K562 (cell line): ENCODE data around the gene PIM3. TPM values are rescaled to one million over a fixed set of nuclear protein-coding genes. Genes with fewer than 3 reads are reported as not detected.

Experiments
- BHLHE40 ChIP-seq: IDR thresholded peaks from 2 replicates; pipeline ENCODE4 v1.6.1; 2011; ENCODE audit warnings: low read length, improper control_type of control experiment
- CREBBP ChIP-seq: IDR thresholded peaks from one replicate; pipeline ENCODE4 v1.6.1; 2012; ENCODE audit warnings: low read depth, mild to moderate bottlenecking, control low read depth, inconsistent platforms, low read length
- FOXM1 ChIP-seq, 2 experiments: fragments of 450-650 bp in 1 of 2; sonication (generic) in 1 of 2; formaldehyde crosslinking in 1 of 2; IDR thresholded peaks; 2 replicates each; pipeline versions ENCODE4 v1.6.1 to v1.9.0; 2017 to 2022; ENCODE audit warnings: low read depth in 2 of 2, mild to moderate bottlenecking in 2 of 2, missing genetic modification reagents in 1 of 2, moderate library complexity in 1 of 2
- HNRNPH1 ChIP-seq: fragments of 200-400 bp; formaldehyde crosslinking; optimal IDR thresholded peaks from 2 replicates; pipeline ENCODE3; 2017; ENCODE audit warnings: low read depth, mild to moderate bottlenecking, low read length, moderate library complexity
- L3MBTL2 ChIP-seq: fragments of 450-650 bp; IDR thresholded peaks from 2 replicates; pipeline ENCODE4 v1.6.1; 2016; ENCODE audit warnings: mild to moderate bottlenecking, moderate library complexity
- NR2C1 ChIP-seq, 2 experiments: fragments of 450-650 bp; IDR thresholded peaks; 2 replicates each; pipeline ENCODE4 v1.6.1; 2017; ENCODE audit warnings: mild to moderate bottlenecking in 2 of 2, antibody characterized with exemption in 1 of 2, inconsistent platforms in 1 of 2, missing compliant biosample characterization in 1 of 2, missing genetic modification characterization in 1 of 2
- PRMT5 ChIP-seq: sonication (generic); formaldehyde crosslinking; IDR thresholded peaks from 2 replicates; pipeline ENCODE4 v1.5.0; 2020; ENCODE audit warnings: missing genetic modification reagents
- RBFOX2 ChIP-seq: fragments of 200-400 bp; formaldehyde crosslinking; IDR thresholded peaks from 2 replicates; pipeline ENCODE4 v1.6.1; 2017; ENCODE audit warnings: low read depth, mild to moderate bottlenecking, low read length, moderate library complexity
- RBM22 ChIP-seq: fragments of 200-400 bp; formaldehyde crosslinking; IDR thresholded peaks from 2 replicates; pipeline ENCODE4 v1.6.1; 2018; ENCODE audit warnings: low read length, low read depth; ENCODE audit not compliant: poor library complexity, severe bottlenecking
- TEAD4 ChIP-seq, 2 experiments: sonication (generic) in 1 of 2; formaldehyde crosslinking in 1 of 2; IDR thresholded peaks; 2 replicates each; pipeline versions ENCODE4 v1.6.1 to v1.8.0; 2012 to 2022; ENCODE audit warnings: borderline replicate concordance in 1 of 2, inconsistent platforms in 1 of 2, low read length in 1 of 2, mild to moderate bottlenecking in 1 of 2, missing genetic modification reagents in 1 of 2
- WHSC1 ChIP-seq: IDR thresholded peaks from one replicate; pipeline ENCODE4 v1.6.1; 2012; ENCODE audit warnings: low read length, control low read depth, inconsistent platforms
- ZBTB33 ChIP-seq: sonication (generic); formaldehyde crosslinking; IDR thresholded peaks from 2 replicates; pipeline ENCODE4 v1.8.1; 2023; ENCODE audit warnings: mild to moderate bottlenecking, missing genetic modification reagents
- ZBTB7A ChIP-seq: IDR thresholded peaks from 2 replicates; pipeline ENCODE4 v1.6.1; 2011; ENCODE audit warnings: low read depth, mild to moderate bottlenecking, low read length, moderate library complexity, borderline replicate concordance; ENCODE audit not compliant: control insufficient read depth
- ZC3H11A ChIP-seq: IDR thresholded peaks from 2 replicates; pipeline ENCODE4 v1.6.1; 2012; ENCODE audit warnings: low read depth, low read length, improper control_type of control experiment
- ZFX ChIP-seq: sonication (generic); formaldehyde crosslinking; IDR thresholded peaks from 2 replicates; pipeline ENCODE4 v1.8.0; 2022; ENCODE audit warnings: mild to moderate bottlenecking, missing genetic modification reagents, moderate library complexity
- ZNF224 ChIP-seq: sonication (generic); formaldehyde crosslinking; IDR thresholded peaks from 2 replicates; pipeline ENCODE4 v1.8.0; 2022; ENCODE audit warnings: mild to moderate bottlenecking, missing genetic modification reagents
- polyA plus RNA-seq, 8 experiments: library from polyadenylated mRNA; depleted of rRNA in 4 of 8; stranded (reverse) in 5 of 8; unstranded in 3 of 8; fragments of >200 nt; fragmentation: Nextera tagmentation in 2 of 8; fragmentation: Illumina TruSeq in 1 of 8; extraction: Ambion mirVana in 2 of 8; extraction: Trizol in 1 of 8; gene quantifications; 2 replicates each; pipeline versions ENCODE4 v1.2.1 to v1.2.3, GENCODE V29; 2011 to 2014; ENCODE audit warnings: inconsistent platforms in 1 of 8, missing spikeins in 1 of 8
- total RNA-seq, 7 experiments: library from RNA; depleted of rRNA in 6 of 7; stranded (reverse); fragments of >200 nt in 6 of 7; fragmentation: Illumina TruSeq in 2 of 7; extraction: Trizol in 2 of 7; gene quantifications; 2 replicates each; pipeline versions ENCODE4 v1.2.1 to v1.2.3, GENCODE V29; 2011 to 2021; ENCODE audit warnings: low replicate concordance in 1 of 7
- TF ChIP-seq, protein P1 (sequence below): fragments of 250-450 bp; sonication (Bioruptor Pico); IDR thresholded peaks from 2 replicates; pipeline ENCODE4 v1.8.0; 2022; ENCODE audit warnings: moderate library complexity, mild to moderate bottlenecking, inconsistent platforms
- TF ChIP-seq, protein P2 (sequence below): IDR thresholded peaks from 3 replicates; pipeline ENCODE4 v1.6.1; 2011; ENCODE audit warnings: borderline replicate concordance, mild to moderate bottlenecking; ENCODE audit not compliant: insufficient read length, insufficient read depth

Gene PIM3
- total and polyA plus RNA-seq, 9 of the 15 experiments (the other 6 are each of a cell fraction or from before 2014, with no cell fraction given): 0.24 to 40.5 (median 5.3) TPM

GRCh38 chr22:49966774-49967705, 6.5 kb downstream of the PIM3 start (continued):
- TF ChIP-seq TEAD4 (IDR thresholded peaks at IDR 0.05; ENCODE audit: low read length): peak; percentile 21; the same call in 1 of the 2 replicates
- TF ChIP-seq TEAD4 (CRISPR knock-in tag; IDR thresholded peaks at IDR 0.05; ENCODE audit: borderline replicate concordance): no peak
- TF ChIP-seq ZNF224 (CRISPR knock-in tag): no peak
- no peak for TF ChIP-seq WHSC1
- no peak for TF ChIP-seq ZC3H11A
- peak; percentile 43; the same call in 1 of the 2 replicates for TF ChIP-seq NR2C1 (IDR thresholded peaks at IDR 0.05)
- peak; percentile 76 for TF ChIP-seq NR2C1 (tag; IDR thresholded peaks at IDR 0.05)
- TF ChIP-seq, protein P1, sequence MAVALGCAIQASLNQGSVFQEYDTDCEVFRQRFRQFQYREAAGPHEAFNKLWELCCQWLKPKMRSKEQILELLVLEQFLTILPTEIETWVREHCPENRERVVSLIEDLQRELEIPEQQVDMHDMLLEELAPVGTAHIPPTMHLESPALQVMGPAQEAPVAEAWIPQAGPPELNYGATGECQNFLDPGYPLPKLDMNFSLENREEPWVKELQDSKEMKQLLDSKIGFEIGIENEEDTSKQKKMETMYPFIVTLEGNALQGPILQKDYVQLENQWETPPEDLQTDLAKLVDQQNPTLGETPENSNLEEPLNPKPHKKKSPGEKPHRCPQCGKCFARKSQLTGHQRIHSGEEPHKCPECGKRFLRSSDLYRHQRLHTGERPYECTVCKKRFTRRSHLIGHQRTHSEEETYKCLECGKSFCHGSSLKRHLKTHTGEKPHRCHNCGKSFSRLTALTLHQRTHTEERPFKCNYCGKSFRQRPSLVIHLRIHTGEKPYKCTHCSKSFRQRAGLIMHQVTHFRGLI (CRISPR knock-in tag): no peak
- TF ChIP-seq CREBBP: no peak
- TF ChIP-seq BHLHE40: no peak
- TF ChIP-seq, protein P2, sequence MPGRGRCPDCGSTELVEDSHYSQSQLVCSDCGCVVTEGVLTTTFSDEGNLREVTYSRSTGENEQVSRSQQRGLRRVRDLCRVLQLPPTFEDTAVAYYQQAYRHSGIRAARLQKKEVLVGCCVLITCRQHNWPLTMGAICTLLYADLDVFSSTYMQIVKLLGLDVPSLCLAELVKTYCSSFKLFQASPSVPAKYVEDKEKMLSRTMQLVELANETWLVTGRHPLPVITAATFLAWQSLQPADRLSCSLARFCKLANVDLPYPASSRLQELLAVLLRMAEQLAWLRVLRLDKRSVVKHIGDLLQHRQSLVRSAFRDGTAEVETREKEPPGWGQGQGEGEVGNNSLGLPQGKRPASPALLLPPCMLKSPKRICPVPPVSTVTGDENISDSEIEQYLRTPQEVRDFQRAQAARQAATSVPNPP: no peak
- TF ChIP-seq HNRNPH1: no peak
- TF ChIP-seq FOXM1 (IDR thresholded peaks at IDR 0.05; ENCODE audit: low read depth): no peak
- no peak for TF ChIP-seq FOXM1 (CRISPR knock-in tag; IDR thresholded peaks at IDR 0.05; ENCODE audit: low read depth)
- peak; percentile 25 for TF ChIP-seq RBM22
- TF ChIP-seq L3MBTL2: 0 out of 2 replicates have a peak, but pooled peaks have one; percentile 35
- peak; percentile 80; the same call in 1 of the 2 replicates for TF ChIP-seq ZBTB7A
- peak; percentile 34 for TF ChIP-seq RBFOX2
- TF ChIP-seq PRMT5 (CRISPR knock-in tag): no peak
- TF ChIP-seq ZFX (CRISPR knock-in tag): peak; percentile 55
- no peak for TF ChIP-seq ZBTB33
